Measurements from ENCODE around the gene LRRC71. TPM values are rescaled to one million over a fixed set of nuclear protein-coding genes. Genes with fewer than 3 reads are reported as not detected.

LRRC71 gene
- total and polyA plus RNA-seq, 2 of the 13 experiments (the other 11 are each of a cell fraction or from before 2014, with no cell fraction given), result not detected

GRCh38 chr1:156908541-156908940 is 11.9 kb upstream of the LRRC71 start:
- no TSS peak for BruUV-seq (replicated peaks)
- Histone ChIP-seq H3K79me2 (ENCODE audit: insufficient read depth, low read length) (no peaks in the 10 kb centered on the region), H3K27me3 (ENCODE audit: control insufficient read depth in 1 of 2, insufficient read depth in 2 of 2, low read length in 2 of 2) (peaks cover 6 to 59% of the 10 kb centered on the region in 2 experiments; a peak in 4 of 5 replicates), H3K9me3 (ENCODE audit: low read length) (no peaks in the 10 kb centered on the region), H3K36me3 (replicated peaks in 1 of 2; ENCODE audit: control insufficient read depth in 1 of 2, insufficient read depth in 2 of 2, low read length in 2 of 2) (no peaks in the 10 kb centered on the region), H3K4me2 (ENCODE audit: low read depth, low read length) (no peak overlapping the region), H3K9ac (ENCODE audit: insufficient read depth, low read depth, low read length) (no peak overlapping the region), H2AFZ (ENCODE audit: low read length) (no peak overlapping the region), H4K20me1 (ENCODE audit: insufficient read depth, low read length) (no peaks in the 10 kb centered on the region), H3K4me3 (replicated peaks in 1 of 3; ENCODE audit: insufficient read depth in 1 of 3, low read depth in 2 of 3, low read length in 3 of 3) (no peak overlapping the region), H3K27ac (ENCODE audit: extremely low read length, insufficient read depth, low read length) (no peak overlapping the region), H3K4me1 (ENCODE audit: insufficient read depth, low read length) (peaks cover 15% of the 10 kb centered on the region)
- CTCF ChIA-PET (ENCODE audit: low intra/inter-chr PET ratio, low total read pairs), result no interaction called here
- TF ChIP-seq ZSCAN31 (CRISPR knock-in tag; IDR thresholded peaks at IDR 0.05; ENCODE audit: low read depth) (no peak), ZNF704 (CRISPR knock-in tag; IDR thresholded peaks at IDR 0.05; ENCODE audit: borderline replicate concordance) (no peak), ZNF496 (CRISPR knock-in tag; IDR thresholded peaks at IDR 0.05; ENCODE audit: insufficient replicate concordance) (no peak), GTF2F1 (IDR thresholded peaks at IDR 0.05; ENCODE audit: low read length) (no peak), CCAR2 (optimal IDR thresholded peaks at IDR 0.05; ENCODE audit: low read depth, low read length) (no peak), STAT6 (CRISPR knock-in tag; IDR thresholded peaks at IDR 0.05; ENCODE audit: borderline replicate concordance) (no peak), ZSCAN25 (CRISPR knock-in tag; IDR thresholded peaks at IDR 0.05) (no peak), FOXC1 (CRISPR knock-in tag; IDR thresholded peaks at IDR 0.05; ENCODE audit: borderline replicate concordance) (no peak), SATB2 (CRISPR knock-in tag; IDR thresholded peaks at IDR 0.05) (no peak), KLF11 (CRISPR knock-in tag; IDR thresholded peaks at IDR 0.05) (no peak), FOXO4 (CRISPR knock-in tag; conservative IDR thresholded peaks at IDR 0.05) (no peak), POLR2A (IDR thresholded peaks at IDR 0.05; ENCODE audit: insufficient read depth in 1 of 2, low read depth in 2 of 2, low read length in 2 of 2) (no peak), ATF3 (CRISPR knock-in tag; IDR thresholded peaks at IDR 0.05) (no peak), CEBPG (CRISPR knock-in tag; IDR thresholded peaks at IDR 0.05) (no peak)
- intact Hi-C loops (cut with micrococcal nuclease; ENCODE audit: unreplicated experiment) (no loop called here), in situ Hi-C loops (cut with HindIII; ENCODE audit: extremely low pct_ligation_motif_present, low pct_unique_long_range_greater_than_20kb) (no loop called here)
- POLR2A ChIA-PET, result no interaction called here
- DNase-seq (ENCODE audit: low spot score) (no peak), ATAC-seq (no peak), FAIRE-seq (no peak)
- WGBS (ENCODE audit: low lambda C conversion rate), result 21% methylated on average over 9 of the region's 29 CpGs

Data from HepG2 (cell line).